Suppressor macrophage treated with lipopolysaccharide for 4 hours (primary cell): ENCODE measurements around the gene SOCS2.
"Not testable (repeated sequence)": the region's sequence is repeated elsewhere in the genome, so short reads cannot be mapped to it uniquely, and the experiment has no call there.

Source experiments
- DNase-seq: peaks from one replicate; pipeline ENCODE4 v3.0.0-alpha.2; 2020

The SOCS2 gene

GRCh38 chr12:93571925-93572711 is at the start of gene SOCS2:
Gene SOCS2 (plus strand): TSS chr12:93572675. CDS start chr12:93572898, 223 bp downstream.
- peak; percentile 31 for DNase-seq

- DNase-seq: no peak
These were observed 47.9 kb upstream of the SOCS2 start for GRCh38 chr12:93524386-93525133.

- DNase-seq: no peak
These were observed 45.6 kb upstream of the SOCS2 start for GRCh38 chr12:93526786-93527428.

- DNase-seq: peak; percentile 41
These were observed 42.1 kb upstream of the SOCS2 start for GRCh38 chr12:93530358-93530757.

- DNase-seq: no peak
These were observed 39.2 kb upstream of the SOCS2 start for GRCh38 chr12:93533310-93533709.

GRCh38 chr12:93536111-93536765 is 36.2 kb upstream of the SOCS2 start:
- no peak for DNase-seq

GRCh38 chr12:93536766-93537488 is 35.5 kb upstream of the SOCS2 start:
- no peak for DNase-seq

- no peak for DNase-seq
These were observed 34.7 kb upstream of the SOCS2 start for GRCh38 chr12:93537769-93538168.

GRCh38 chr12:93539821-93540220 is 32.7 kb upstream of the SOCS2 start:
- no peak for DNase-seq

GRCh38 chr12:93540466-93540865 is 32.0 kb upstream of the SOCS2 start:
- no peak for DNase-seq

- no peak for DNase-seq
These were observed 30.8 kb upstream of the SOCS2 start for GRCh38 chr12:93541578-93542225.

GRCh38 chr12:93547778-93548177 is 24.7 kb upstream of the SOCS2 start:
- DNase-seq: no peak

- no peak for DNase-seq
These were observed 23.3 kb upstream of the SOCS2 start for GRCh38 chr12:93549174-93549573.

GRCh38 chr12:93550748-93551611 is 21.5 kb upstream of the SOCS2 start:
- no peak for DNase-seq

- DNase-seq: no peak
These were observed 20.0 kb upstream of the SOCS2 start for GRCh38 chr12:93552427-93552826.

- DNase-seq: not testable (repeated sequence)
These were observed 14.6 kb upstream of the SOCS2 start for GRCh38 chr12:93557879-93558278.

- DNase-seq: not testable (repeated sequence)
These were observed 13.8 kb upstream of the SOCS2 start for GRCh38 chr12:93558685-93559084.

GRCh38 chr12:93563807-93564538 is 8.5 kb upstream of the SOCS2 start:
- DNase-seq: no peak

GRCh38 chr12:93565760-93566159 is 6.7 kb upstream of the SOCS2 start:
- no peak for DNase-seq

GRCh38 chr12:93567174-93567573 is 5.3 kb upstream of the SOCS2 start:
- no peak for DNase-seq
